H9 (cell line): Measurements from ENCODE around the gene PTPRK. TPM values are rescaled to one million over a fixed set of nuclear protein-coding genes. Genes with fewer than 3 reads are reported as not detected.

ENCODE experiments used
- DNase-seq: peaks from one replicate; pipeline ENCODE4 v3.0.0-alpha.2; 2017
- H2AFZ ChIP-seq: one replicate; pipeline ENCODE4 v1.6.1; 2013; ENCODE audit warnings: mild to moderate bottlenecking, low read length, control low read depth, moderate library complexity
- H2AK5ac ChIP-seq: 2 replicates; pipeline ENCODE4 v1.6.1; 2013; ENCODE audit warnings: low read length, control low read depth, mixed read lengths; ENCODE audit not compliant: insufficient read length
- H2BK120ac ChIP-seq: one replicate; pipeline ENCODE4 v1.6.1; 2013; ENCODE audit warnings: low read depth, mild to moderate bottlenecking, low read length, control low read depth, inconsistent platforms; ENCODE audit not compliant: poor library complexity, severe bottlenecking
- H2BK12ac ChIP-seq: 2 replicates; pipeline ENCODE4 v1.6.1; 2013; ENCODE audit warnings: low read length, control low read depth, mixed read lengths, low read depth; ENCODE audit not compliant: insufficient read length
- H2BK15ac ChIP-seq: 2 replicates; pipeline ENCODE4 v1.6.1; 2013; ENCODE audit warnings: low read depth, low read length, control low read depth
- H2BK20ac ChIP-seq: one replicate; pipeline ENCODE4 v1.6.1; 2013; ENCODE audit warnings: low read depth, mild to moderate bottlenecking, low read length, control low read depth, inconsistent platforms; ENCODE audit not compliant: poor library complexity, severe bottlenecking
- H2BK5ac ChIP-seq: 2 replicates; pipeline ENCODE4 v1.6.1; 2013; ENCODE audit warnings: low read length, control low read depth, mixed read lengths; ENCODE audit not compliant: insufficient read length
- H3K14ac ChIP-seq: 2 replicates; pipeline ENCODE4 v1.6.1; 2013; ENCODE audit warnings: low read length, control low read depth; ENCODE audit not compliant: insufficient read depth
- H3K18ac ChIP-seq: 2 replicates; pipeline ENCODE4 v1.6.1; 2013; ENCODE audit warnings: low read depth, mild to moderate bottlenecking, mixed read lengths, low read length, control low read depth; ENCODE audit not compliant: insufficient read length
- H3K23ac ChIP-seq: 2 replicates; pipeline ENCODE4 v1.6.1; 2013; ENCODE audit warnings: low read length, control low read depth, mixed read lengths, low read depth; ENCODE audit not compliant: insufficient read length
- H3K23me2 ChIP-seq: 2 replicates; pipeline ENCODE4 v1.6.1; 2013; ENCODE audit warnings: low read depth, mild to moderate bottlenecking, mixed read lengths, low read length, control low read depth; ENCODE audit not compliant: insufficient read length, poor library complexity, severe bottlenecking
- H3K27ac ChIP-seq: 2 replicates; pipeline ENCODE4 v1.5.1; 2013; ENCODE audit warnings: low read length, control low read depth, mixed read lengths, low read depth; ENCODE audit not compliant: insufficient read length
- H3K27me3 ChIP-seq: 2 replicates; pipeline ENCODE4 v1.6.1; 2013; ENCODE audit warnings: low read length, control low read depth, inconsistent platforms; ENCODE audit not compliant: insufficient read depth
- H3K4ac ChIP-seq: 2 replicates; pipeline ENCODE4 v1.6.1; 2013; ENCODE audit warnings: low read depth, mild to moderate bottlenecking, control low read depth, inconsistent platforms, low read length, moderate library complexity
- H3K4me1 ChIP-seq: 2 replicates; pipeline ENCODE4 v1.6.1; 2013; ENCODE audit warnings: low read length, control low read depth, inconsistent platforms; ENCODE audit not compliant: insufficient read depth
- H3K4me2 ChIP-seq: 2 replicates; pipeline ENCODE4 v1.6.1; 2013; ENCODE audit warnings: low read length, control low read depth, mixed read lengths; ENCODE audit not compliant: insufficient read length, insufficient read depth
- H3K56ac ChIP-seq: 2 replicates; pipeline ENCODE4 v1.6.1; 2013; ENCODE audit warnings: low read depth, mild to moderate bottlenecking, mixed read lengths, low read length, control low read depth; ENCODE audit not compliant: insufficient read length
- H3K79me1 ChIP-seq: 2 replicates; pipeline ENCODE4 v1.6.1; 2013; ENCODE audit warnings: low read depth, mild to moderate bottlenecking, moderate library complexity, low read length, control low read depth, inconsistent platforms; ENCODE audit not compliant: insufficient read depth, poor library complexity, severe bottlenecking
- H3K79me2 ChIP-seq: 2 replicates; pipeline ENCODE4 v1.6.1; 2013; ENCODE audit warnings: low read length, control low read depth, inconsistent platforms; ENCODE audit not compliant: insufficient read depth
- H3K9ac ChIP-seq: 2 replicates; pipeline ENCODE4 v1.6.1; 2013; ENCODE audit warnings: low read length, control low read depth, mixed read lengths; ENCODE audit not compliant: insufficient read length; ENCODE audit errors: extremely low read depth
- H3K9me3 ChIP-seq: one replicate; pipeline ENCODE4 v1.6.1; 2013; ENCODE audit warnings: low read depth, low read length, inconsistent platforms; ENCODE audit not compliant: control insufficient read depth
- H3T11ph ChIP-seq: one replicate; pipeline ENCODE4 v1.6.1; 2013; ENCODE audit warnings: mild to moderate bottlenecking, low read length, control low read depth, inconsistent platforms
- H4K20me1 ChIP-seq: one replicate; pipeline ENCODE4 v1.6.1; 2013; ENCODE audit not compliant: control insufficient read depth, insufficient read length, insufficient read depth
- H4K5ac ChIP-seq: 2 replicates; pipeline ENCODE4 v1.6.1; 2013; ENCODE audit warnings: low read depth, mild to moderate bottlenecking, mixed read lengths, low read length, control low read depth; ENCODE audit not compliant: insufficient read length
- H4K8ac ChIP-seq: replicated peaks from 2 replicates; pipeline ENCODE4 v1.6.1; 2013; ENCODE audit warnings: low read length, control low read depth, mixed read lengths, low read depth; ENCODE audit not compliant: insufficient read length
- H4K91ac ChIP-seq: 2 replicates; pipeline ENCODE4 v1.6.1; 2013; ENCODE audit warnings: low read depth, mild to moderate bottlenecking, moderate library complexity, mixed read lengths, low read length, control low read depth; ENCODE audit not compliant: insufficient read length
- H3K27ac Mint-ChIP-seq, 3 experiments: 2 replicates in 2 of 3; 3 replicates in 1 of 3; pipeline ENCODE4 v1.8.0; 2020 to 2021; ENCODE audit warnings: mixed read lengths in 3 of 3, mild to moderate bottlenecking in 1 of 3, moderate library complexity in 1 of 3
- H3K27me3 Mint-ChIP-seq: 2 replicates; pipeline ENCODE4 v1.8.0; 2021; ENCODE audit warnings: low read depth, mild to moderate bottlenecking, moderate library complexity, mixed read lengths
- H3K36me3 Mint-ChIP-seq, 3 experiments: 2 replicates in 2 of 3; 3 replicates in 1 of 3; pipeline ENCODE4 v1.8.0; 2020 to 2021; ENCODE audit warnings: low read depth in 3 of 3, mixed read lengths in 3 of 3; ENCODE audit not compliant: insufficient read depth in 1 of 3
- H3K4me1 Mint-ChIP-seq, 2 experiments: 2 replicates each; pipeline ENCODE4 v1.8.0; 2020; ENCODE audit warnings: mixed read lengths in 2 of 2
- H3K4me3 Mint-ChIP-seq, 2 experiments: 2 replicates in 1 of 2; 3 replicates in 1 of 2; pipeline ENCODE4 v1.8.0; 2020 to 2021; ENCODE audit warnings: mild to moderate bottlenecking in 2 of 2, mixed read lengths in 2 of 2, moderate library complexity in 1 of 2
- H3K9me3 Mint-ChIP-seq, 2 experiments: 2 replicates in 1 of 2; 3 replicates in 1 of 2; pipeline ENCODE4 v1.8.0; 2020; ENCODE audit warnings: mild to moderate bottlenecking in 2 of 2, mixed read lengths in 2 of 2, moderate library complexity in 1 of 2
- CTCF ChIP-seq: fragments of 200-600 bp; sonication (generic); conservative IDR thresholded peaks from 3 replicates; pipeline ENCODE4 v1.8.0; 2021; ENCODE audit warnings: antibody characterized with exemption, mild to moderate bottlenecking
- WGBS: extraction: QIAGEN DNeasy Blood & Tissue Kit; methylation state at CpG from one replicate; pipeline ENCODE4 v1.1.7; 2013; ENCODE audit warnings: missing lambda C conversion rate, low lambda C conversion rate, mixed read lengths; ENCODE audit not compliant: insufficient read length; ENCODE audit errors: extremely low coverage; 5-methylcytosine and 5-hydroxymethylcytosine counted together
- total RNA-seq: library from RNA; stranded (reverse); gene quantifications from 2 replicates; pipeline ENCODE4 v1.2.1, GENCODE V29; 2021

The PTPRK gene
- total RNA-seq, 1 experiment from 2014 or later = 47.9 TPM

- Histone ChIP-seq H2BK5ac (no peak overlapping the region), H3K23me2 (no peaks in the 10 kb centered on the region), H3K56ac (no peak overlapping the region), H3T11ph (no peak overlapping the region), H2AFZ (no peak overlapping the region), H3K27ac (no peak overlapping the region), H3K4ac (no peak overlapping the region), H3K18ac (no peak overlapping the region), H3K9me3 (no peaks in the 10 kb centered on the region), H4K8ac (no peak overlapping the region), H4K20me1 (no peaks in the 10 kb centered on the region), H2BK15ac (no peak overlapping the region), H4K5ac (no peak overlapping the region), H3K4me1 (no peaks in the 10 kb centered on the region), H2BK120ac (no peak overlapping the region), H3K27me3 (no peaks in the 10 kb centered on the region), H4K91ac (no peak overlapping the region), H3K79me1 (no peaks in the 10 kb centered on the region), H3K14ac (no peak overlapping the region), H2BK20ac (no peak overlapping the region), H3K23ac (no peak overlapping the region), H3K4me2 (no peak overlapping the region), H3K9ac (no peak overlapping the region), H2AK5ac (no peak overlapping the region), H2BK12ac (no peak overlapping the region), H3K79me2 (no peaks in the 10 kb centered on the region)
- H3K4me3 Mint-ChIP-seq = no peak overlapping the region
- peaks cover 5 to 16% of the 10 kb centered on the region in 2 experiments for H3K4me1 Mint-ChIP-seq
- peaks cover 1% of the 10 kb centered on the region; the same call in 1 of the 2 replicates for H3K27me3 Mint-ChIP-seq
- no peaks in the 10 kb centered on the region for H3K9me3 Mint-ChIP-seq
- DNase-seq = no peak
- H3K27ac Mint-ChIP-seq = peak overlapping the region in 1 of 3 experiments; percentile 3; a peak in 1 of 7 replicates
- H3K36me3 Mint-ChIP-seq = no peaks in the 10 kb centered on the region; a peak in 1 of 7 replicates
- no peak for TF ChIP-seq CTCF
- no CpG with 5 or more reads among the region's 2 CpGs for WGBS
Observed at GRCh38 chr6:128525406-128525805, 5.0 kb upstream of the PTPRK start.
